ENCODE results near the gene PTPRT. TPM values are rescaled to one million over a fixed set of nuclear protein-coding genes. Genes with fewer than 3 reads are reported as not detected.

PTPRT gene
- total RNA-seq, 2 experiments from 2014 or later, result not detected

- ChIA-PET CTCF (no interaction called here), POLR2A (no interaction called here)
Observed at GRCh38 chr20:42027746-42028268, 1161.9 kb downstream of the PTPRT start.

GRCh38 chr20:42026599-42026998 is 1163.1 kb downstream of the PTPRT start:
- no peaks in the 10 kb centered on the region for H3K4me1 Mint-ChIP-seq (ENCODE audit: low read depth)
- no peaks in the 10 kb centered on the region for H3K9me3 Mint-ChIP-seq (ENCODE audit: insufficient read depth)
- ChIA-PET CTCF (no interaction called here), POLR2A (no interaction called here)
- no peak overlapping the region for H3K27ac Mint-ChIP-seq
- DNase-seq (no peak), ATAC-seq (no peak)
- no peaks in the 10 kb centered on the region for H3K36me3 Mint-ChIP-seq (ENCODE audit: low read depth)
- H3K4me3 Mint-ChIP-seq, result no peak overlapping the region
- H3K27me3 Mint-ChIP-seq (ENCODE audit: low read depth), result no peaks in the 10 kb centered on the region

More at GRCh38 chr20:42027746-42028268, 1161.9 kb downstream of the PTPRT start:
- Mint-ChIP-seq H3K4me3 (no peak overlapping the region), H3K36me3 (ENCODE audit: low read depth) (no peaks in the 10 kb centered on the region), H3K27ac (no peak overlapping the region), H3K4me1 (ENCODE audit: low read depth) (no peaks in the 10 kb centered on the region), H3K9me3 (ENCODE audit: insufficient read depth) (no peaks in the 10 kb centered on the region), H3K27me3 (ENCODE audit: low read depth) (no peaks in the 10 kb centered on the region)
- no peak for DNase-seq
- no peak for ATAC-seq

- ATAC-seq, result no peak
- POLR2A ChIA-PET, result no interaction called here
- Mint-ChIP-seq H3K27ac (no peak overlapping the region), H3K27me3 (ENCODE audit: low read depth) (no peaks in the 10 kb centered on the region), H3K4me3 (no peak overlapping the region), H3K9me3 (ENCODE audit: insufficient read depth) (no peaks in the 10 kb centered on the region), H3K36me3 (ENCODE audit: low read depth) (no peaks in the 10 kb centered on the region), H3K4me1 (ENCODE audit: low read depth) (no peaks in the 10 kb centered on the region)
- CTCF ChIA-PET, result no interaction called here
- DNase-seq, result peak; percentile 20
Observed at GRCh38 chr20:42024653-42025052, 1165.1 kb downstream of the PTPRT start.

Measured in activated CD8-positive, alpha-beta T cell treated with anti-CD3 and anti-CD28 coated beads, Interleukin-2, amount 10 ng/mL, durations not matched to agents 7 days and 5 days (primary cell).